AG04450 (cell line): ENCODE data around the gene CACNA2D2. TPM values are rescaled to one million over a fixed set of nuclear protein-coding genes. Genes with fewer than 3 reads are reported as not detected.

Source experiments
- CTCF ChIA-PET: fragments of 300-600, 350-600 bp; formaldehyde crosslinking; extraction: SDS; loops from one replicate; lab custom pipeline; 2022; ENCODE audit warnings: antibody characterized with exemption, inconsistent platforms; lab: Charles Lee
- POLR2A ChIA-PET: fragments of 350-600 bp; formaldehyde crosslinking; extraction: SDS; loops from one replicate; lab custom pipeline; 2021; ENCODE audit warnings: antibody characterized with exemption, inconsistent platforms; lab: Yijun Ruan, JAX
- DNase-seq: peaks from one replicate; pipeline ENCODE4 v3.0.0-alpha.2; 2011; ENCODE audit warnings: low read depth, low spot score
- H3K27ac ChIP-seq: one replicate; pipeline ENCODE4 v1.5.1; 2012; ENCODE audit warnings: low read depth, low read length, control low read depth
- H3K27me3 ChIP-seq: one replicate; pipeline ENCODE4 v1.6.0; 2012; ENCODE audit warnings: low read length; ENCODE audit not compliant: control insufficient read depth, insufficient read depth
- H3K4me3 ChIP-seq: 2 replicates; pipeline ENCODE4 v1.5.1; 2011; ENCODE audit warnings: mild to moderate bottlenecking, low read depth, low read length, control low read depth
- H3K9me3 ChIP-seq: 2 replicates; pipeline ENCODE4 v1.5.1; 2012; ENCODE audit warnings: low read length; ENCODE audit not compliant: control insufficient read depth, insufficient read depth
- CTCF ChIP-seq: IDR thresholded peaks from 2 replicates; pipeline ENCODE4 v1.5.1; 2011; ENCODE audit warnings: low read depth, low read length, control low read depth, inconsistent platforms
- polyA plus RNA-seq: library from polyadenylated mRNA; depleted of rRNA; stranded (reverse); fragments of >200 nt; gene quantifications from 2 replicates; pipeline ENCODE4 v1.2.3, GENCODE V29; 2011

CACNA2D2 gene
- polyA plus RNA-seq, 1 experiment: 0.09 TPM

GRCh38 chr3:50358355-50358910, 145.0 kb downstream of the CACNA2D2 start:
- POLR2A ChIA-PET: no interaction called here
- H3K27me3 ChIP-seq: no peaks in the 10 kb centered on the region
- no peak for TF ChIP-seq CTCF
- H3K4me3 ChIP-seq: peak overlapping the region; percentile 99
- peak overlapping the region; percentile 57 for H3K27ac ChIP-seq
- H3K9me3 ChIP-seq: peaks cover 6% of the 10 kb centered on the region; the same call in 1 of the 2 replicates
- no peak for DNase-seq
- CTCF ChIA-PET: no interaction called here

- no peaks in the 10 kb centered on the region for H3K27me3 ChIP-seq
- TF ChIP-seq CTCF: no peak
- H3K9me3 ChIP-seq: peaks cover 6% of the 10 kb centered on the region; the same call in 1 of the 2 replicates
- CTCF ChIA-PET: interaction anchor here (0.5 to 1.4 kb wide), 4 partner anchors 10 to 259 kb away, joined by 3 to 7 read pairs (median 4); no protein-coding TSS in a partner anchor
- no peak for DNase-seq
- no peak overlapping the region for H3K27ac ChIP-seq
- POLR2A ChIA-PET: interaction anchor here (1.4 kb wide), 1 partner anchor 10 kb away, joined by 3 read pairs; no protein-coding TSS in a partner anchor
- peak overlapping the region; percentile 99 for H3K4me3 ChIP-seq
Observed at GRCh38 chr3:50357481-50357880, 146.0 kb downstream of the CACNA2D2 start.

GRCh38 chr3:50356553-50356952, 146.9 kb downstream of the CACNA2D2 start:
- CTCF ChIA-PET: interaction anchor here (0.7 to 1.4 kb wide), 4 partner anchors 9 to 1326 kb away, joined by 3 to 7 read pairs (median 4); no protein-coding TSS in a partner anchor
- TF ChIP-seq CTCF: no peak
- peak overlapping the region; percentile 99 for H3K4me3 ChIP-seq
- DNase-seq: no peak
- no peak overlapping the region for H3K27ac ChIP-seq
- POLR2A ChIA-PET: interaction anchor here (0.5 to 1.4 kb wide), 2 partner anchors 9 to 11 kb away, joined by 3 to 4 read pairs; no protein-coding TSS in a partner anchor
- H3K9me3 ChIP-seq: peaks cover 6% of the 10 kb centered on the region; the same call in 1 of the 2 replicates
- H3K27me3 ChIP-seq: no peaks in the 10 kb centered on the region

- DNase-seq: no peak
- Histone ChIP-seq H3K9me3 (peaks cover 6% of the 10 kb centered on the region; the same call in 1 of the 2 replicates), H3K4me3 (peak overlapping the region; percentile 99), H3K27ac (peak overlapping the region; percentile 34), H3K27me3 (no peaks in the 10 kb centered on the region)
- CTCF ChIA-PET: no interaction called here
- no peak for TF ChIP-seq CTCF
- POLR2A ChIA-PET: interaction anchor here (0.5 to 1.4 kb wide), 2 partner anchors 8 to 11 kb away, joined by 3 to 4 read pairs; no protein-coding TSS in a partner anchor
Observed at GRCh38 chr3:50355829-50356552, 147.4 kb downstream of the CACNA2D2 start.
